Measurements from ENCODE around the gene MBD6. TPM values are rescaled to one million over a fixed set of nuclear protein-coding genes. Genes with fewer than 3 reads are reported as not detected.

The MBD6 gene
- total RNA-seq, 1 donor from 2014 or later: 85.8 TPM

DNA sequence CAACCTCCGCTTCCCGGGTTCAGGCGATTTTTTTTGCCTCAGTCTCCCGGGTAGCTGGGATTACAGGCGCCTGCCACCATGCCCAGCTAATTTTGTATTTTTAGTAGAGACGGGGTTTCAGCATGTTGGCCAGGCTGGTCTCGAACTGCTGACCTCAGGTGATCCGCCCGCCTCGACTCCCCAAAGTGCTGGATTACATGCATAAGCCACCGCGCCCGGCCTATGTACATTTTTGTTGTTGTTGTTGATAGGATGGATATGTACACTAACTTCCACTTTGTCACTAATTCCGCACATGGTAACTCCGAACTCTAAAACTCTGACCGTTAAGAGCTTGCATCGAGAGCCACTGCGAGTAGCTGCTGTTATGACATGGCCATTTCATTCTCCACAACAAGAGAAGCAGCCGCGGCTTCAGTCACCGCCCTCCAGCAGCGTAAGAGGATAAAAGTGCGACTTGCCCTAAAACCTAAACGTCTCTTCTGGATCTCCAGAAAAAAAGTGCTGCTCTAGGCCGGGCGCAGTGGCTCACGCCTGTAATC lies 35.5 kb upstream of the MBD6 start:
- TF ChIP-seq, protein P1, sequence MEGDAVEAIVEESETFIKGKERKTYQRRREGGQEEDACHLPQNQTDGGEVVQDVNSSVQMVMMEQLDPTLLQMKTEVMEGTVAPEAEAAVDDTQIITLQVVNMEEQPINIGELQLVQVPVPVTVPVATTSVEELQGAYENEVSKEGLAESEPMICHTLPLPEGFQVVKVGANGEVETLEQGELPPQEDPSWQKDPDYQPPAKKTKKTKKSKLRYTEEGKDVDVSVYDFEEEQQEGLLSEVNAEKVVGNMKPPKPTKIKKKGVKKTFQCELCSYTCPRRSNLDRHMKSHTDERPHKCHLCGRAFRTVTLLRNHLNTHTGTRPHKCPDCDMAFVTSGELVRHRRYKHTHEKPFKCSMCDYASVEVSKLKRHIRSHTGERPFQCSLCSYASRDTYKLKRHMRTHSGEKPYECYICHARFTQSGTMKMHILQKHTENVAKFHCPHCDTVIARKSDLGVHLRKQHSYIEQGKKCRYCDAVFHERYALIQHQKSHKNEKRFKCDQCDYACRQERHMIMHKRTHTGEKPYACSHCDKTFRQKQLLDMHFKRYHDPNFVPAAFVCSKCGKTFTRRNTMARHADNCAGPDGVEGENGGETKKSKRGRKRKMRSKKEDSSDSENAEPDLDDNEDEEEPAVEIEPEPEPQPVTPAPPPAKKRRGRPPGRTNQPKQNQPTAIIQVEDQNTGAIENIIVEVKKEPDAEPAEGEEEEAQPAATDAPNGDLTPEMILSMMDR (IDR thresholded peaks at IDR 0.05): no peak
- DNase-seq (no peak), ATAC-seq (no peak)
- intact Hi-C loops (cut with DNase I): no loop called here
- Histone ChIP-seq H3K27ac (peak overlapping the region; percentile 71), H3K36me3 (peaks cover 31% of the 10 kb centered on the region), H3K9me3 (no peaks in the 10 kb centered on the region), H3K4me1 (peaks cover 8% of the 10 kb centered on the region), H3K27me3 (no peaks in the 10 kb centered on the region), H3K4me3 (peak overlapping the region; percentile 87)

DNA sequence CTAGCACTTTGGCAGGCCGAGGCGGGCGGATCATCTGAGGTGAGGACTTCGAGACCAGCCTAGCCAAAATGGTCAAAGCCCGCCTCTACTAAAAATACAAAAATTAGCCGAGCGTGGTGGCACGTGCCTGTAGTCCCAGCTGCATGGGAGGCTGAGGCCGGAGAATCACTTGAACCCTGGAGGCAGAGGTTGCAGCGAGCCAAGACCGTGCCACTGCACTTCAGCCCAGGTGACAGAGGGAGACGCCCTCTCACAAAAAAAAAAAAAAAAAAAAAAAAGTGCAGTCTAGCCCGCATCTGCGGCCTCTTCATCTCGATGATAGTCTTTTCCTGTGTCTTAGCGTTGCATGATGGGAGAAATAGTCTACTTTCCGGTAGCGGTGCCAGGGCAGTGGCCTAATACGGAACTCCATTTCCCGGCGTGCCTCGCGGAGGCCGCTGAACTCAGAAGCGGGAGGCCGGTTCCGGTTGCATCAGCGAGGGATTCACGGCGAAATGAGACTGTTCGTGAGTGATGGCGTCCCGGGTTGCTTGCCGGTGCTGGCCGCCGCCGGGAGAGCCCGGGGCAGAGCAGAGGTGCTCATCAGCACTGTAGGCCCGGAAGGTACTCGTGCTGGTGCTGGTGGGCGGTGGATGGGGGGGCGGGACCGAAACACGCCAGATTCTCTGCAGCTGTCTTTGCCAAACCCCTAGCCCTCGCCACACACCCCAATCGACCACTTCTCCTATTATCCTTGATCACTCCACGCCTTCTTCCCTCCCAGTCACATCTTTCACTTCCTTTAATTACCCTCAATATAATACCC lies 34.8 kb upstream of the MBD6 start, which contains the start of gene MARS1:
Gene MARS1 (plus strand): TSS at position 472 of the 805 bp plus-strand sequence. CDS start 23 bp downstream, at position 495.
- Histone ChIP-seq H3K27me3 (no peaks in the 10 kb centered on the region), H3K36me3 (peaks cover 37% of the 10 kb centered on the region), H3K4me3 (peak within 1 kb of the TSS; percentile 87), H3K9me3 (no peaks in the 10 kb centered on the region), H3K4me1 (peaks cover 8% of the 10 kb centered on the region), H3K27ac (peak within 1 kb of the TSS; percentile 71)
- DNase-seq: peak; percentile 97
- TF ChIP-seq, protein P1 (IDR thresholded peaks at IDR 0.05): no peak
- peak; percentile 99 for ATAC-seq
- intact Hi-C loops (cut with DNase I): no loop called here

DNA sequence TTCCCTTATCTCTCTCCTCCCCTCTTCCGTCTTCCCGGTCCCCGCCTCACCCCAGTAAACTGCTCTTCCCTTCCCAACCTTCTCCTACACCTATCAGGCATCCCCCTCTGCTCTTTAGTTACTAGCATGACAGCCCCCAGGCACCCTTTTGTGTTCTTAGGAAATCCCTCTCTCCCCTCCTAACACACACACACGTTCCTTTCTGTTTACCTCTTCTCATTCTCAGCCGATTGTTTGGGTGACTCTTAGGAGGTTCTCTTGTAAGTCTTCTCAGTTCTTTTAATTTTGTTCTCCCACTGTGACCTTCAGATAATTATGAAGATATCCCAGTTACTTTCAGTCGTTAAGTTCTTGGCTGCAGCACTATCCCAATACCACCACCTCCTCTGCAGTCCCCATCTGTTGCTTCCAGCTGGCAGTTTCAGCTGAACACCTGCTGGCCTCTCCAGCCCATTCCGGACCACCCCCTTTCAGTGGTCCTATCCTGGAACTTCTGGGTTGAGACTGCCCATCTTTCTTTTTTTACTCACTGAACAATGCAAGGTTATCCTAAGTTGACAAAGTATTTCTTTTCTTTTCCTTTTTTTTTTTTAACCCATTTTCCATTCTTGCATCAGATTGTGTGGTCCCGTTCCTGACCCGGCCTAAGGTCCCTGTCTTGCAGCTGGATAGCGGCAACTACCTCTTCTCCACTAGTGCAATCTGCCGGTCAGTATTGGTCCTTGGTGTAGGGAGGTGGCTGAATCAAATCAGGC lies 34.0 kb upstream of the MBD6 start:
- no peaks in the 10 kb centered on the region for H3K27me3 ChIP-seq
- H3K9me3 ChIP-seq: no peaks in the 10 kb centered on the region
- intact Hi-C loops (cut with DNase I): no loop called here
- ATAC-seq: no peak
- no peak for DNase-seq
- H3K36me3 ChIP-seq: peaks cover 39% of the 10 kb centered on the region
- TF ChIP-seq, protein P1 (IDR thresholded peaks at IDR 0.05): no peak
- peak overlapping the region; percentile 71 for H3K27ac ChIP-seq
- peak overlapping the region; percentile 87 for H3K4me3 ChIP-seq
- peaks cover 8% of the 10 kb centered on the region for H3K4me1 ChIP-seq

DNA sequence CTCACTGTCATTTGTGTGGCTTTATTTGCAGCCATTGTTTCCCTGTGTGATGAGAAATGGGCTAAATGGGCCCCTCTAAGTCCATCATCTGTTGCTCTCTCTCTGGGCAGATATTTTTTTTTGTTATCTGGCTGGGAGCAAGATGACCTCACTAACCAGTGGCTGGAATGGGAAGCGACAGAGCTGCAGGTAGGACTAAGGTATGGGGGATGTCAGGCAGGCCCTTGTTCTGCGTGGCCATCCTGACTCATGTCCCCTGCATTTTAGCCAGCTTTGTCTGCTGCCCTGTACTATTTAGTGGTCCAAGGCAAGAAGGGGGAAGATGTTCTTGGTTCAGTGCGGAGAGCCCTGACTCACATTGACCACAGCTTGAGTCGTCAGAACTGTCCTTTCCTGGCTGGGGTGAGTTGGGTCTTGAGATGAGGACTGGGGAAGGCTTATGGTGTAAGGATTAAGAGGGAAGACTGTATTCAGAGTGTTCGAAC lies 33.4 kb upstream of the MBD6 start:
- no peaks in the 10 kb centered on the region for H3K9me3 ChIP-seq
- intact Hi-C loops (cut with DNase I): no loop called here
- peak overlapping the region; percentile 87 for H3K4me3 ChIP-seq
- ATAC-seq (no peak), DNase-seq (no peak)
- H3K27ac ChIP-seq: no peak overlapping the region
- TF ChIP-seq, protein P1 (IDR thresholded peaks at IDR 0.05): no peak
- peaks cover 8% of the 10 kb centered on the region for H3K4me1 ChIP-seq
- no peaks in the 10 kb centered on the region for H3K27me3 ChIP-seq
- peaks cover 42% of the 10 kb centered on the region for H3K36me3 ChIP-seq

DNA sequence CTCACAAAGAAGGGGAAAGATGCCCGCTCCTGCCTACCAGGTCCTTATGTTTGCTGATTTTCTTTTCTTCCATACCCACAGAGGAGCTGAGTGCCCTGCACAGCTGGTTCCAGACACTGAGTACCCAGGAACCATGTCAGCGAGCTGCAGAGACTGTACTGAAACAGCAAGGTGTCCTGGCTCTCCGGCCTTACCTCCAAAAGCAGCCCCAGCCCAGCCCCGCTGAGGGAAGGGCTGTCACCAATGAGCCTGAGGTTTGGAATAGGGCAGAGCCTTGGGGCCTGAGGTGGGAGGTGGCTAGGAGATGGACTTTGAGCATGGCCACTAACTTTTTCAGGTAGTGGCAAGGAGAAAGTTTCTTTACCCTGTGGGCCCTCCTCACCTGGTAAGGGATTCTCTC lies 32.5 kb upstream of the MBD6 start:
- ATAC-seq (no peak), DNase-seq (no peak)
- intact Hi-C loops (cut with DNase I): no loop called here
- TF ChIP-seq, protein P1 (IDR thresholded peaks at IDR 0.05): no peak
- no peak overlapping the region for H3K27ac ChIP-seq
- peaks cover 8% of the 10 kb centered on the region for H3K4me1 ChIP-seq
- H3K9me3 ChIP-seq: no peaks in the 10 kb centered on the region
- no peak overlapping the region for H3K4me3 ChIP-seq
- H3K36me3 ChIP-seq: peaks cover 42% of the 10 kb centered on the region
- H3K27me3 ChIP-seq: no peaks in the 10 kb centered on the region

Measured in upper lobe of right lung (tissue), 1 donor.